ENCODE data around the gene CTNNBL1. TPM values are rescaled to one million over a fixed set of nuclear protein-coding genes. Genes with fewer than 3 reads are reported as not detected.
"Not testable (repeated sequence)": the region's sequence is repeated elsewhere in the genome, so short reads cannot be mapped to it uniquely, and the experiment has no call there.

CTNNBL1 gene
- polyA plus RNA-seq, 4 donors, result 36.2 to 66.5 (median 50.1) TPM

GRCh38 chr20:37683146-37683545 lies 10.7 kb upstream of the CTNNBL1 start:
- not testable (repeated sequence) for H3K9me3 ChIP-seq (ENCODE audit: control insufficient read depth in 2 of 2, insufficient read depth in 1 of 2, low read depth in 1 of 2, low read length in 1 of 2); FAIRE-seq; H3K27me3 ChIP-seq (ENCODE audit: control insufficient read depth in 3 of 3, insufficient read depth in 3 of 3, low read length in 3 of 3); H3K36me3 ChIP-seq (ENCODE audit: control insufficient read depth in 3 of 3, insufficient read depth in 2 of 3, low read depth in 1 of 3, low read length in 3 of 3); H3K4me3 ChIP-seq (ENCODE audit: low read depth in 1 of 3, low read length in 3 of 3); H3K4me1 ChIP-seq (ENCODE audit: control insufficient read depth in 3 of 3, insufficient read depth in 2 of 3, low read depth in 1 of 3, low read length in 2 of 3); H3K27ac ChIP-seq (ENCODE audit: low read depth in 1 of 3, low read length in 2 of 3); DNase-seq
- WGBS, 3 donors, result 58 to 64% (median 60%) methylated on average over 8 to 9 of the region's 9 CpGs

GRCh38 chr20:37686762-37687477 lies 6.9 kb upstream of the CTNNBL1 start:
- Histone ChIP-seq H3K4me1 (ENCODE audit: control insufficient read depth in 3 of 3, insufficient read depth in 2 of 3, low read depth in 1 of 3, low read length in 2 of 3) (no peaks in the 10 kb centered on the region), H3K27ac (ENCODE audit: low read depth in 1 of 3, low read length in 2 of 3) (no peak overlapping the region), H3K4me3 (ENCODE audit: low read depth in 1 of 3, low read length in 3 of 3) (no peak overlapping the region), H3K27me3 (ENCODE audit: control insufficient read depth in 3 of 3, insufficient read depth in 3 of 3, low read length in 3 of 3) (peaks cover 0 to 10% (median 0%) of the 10 kb centered on the region in 3 donors), H3K36me3 (ENCODE audit: control insufficient read depth in 3 of 3, insufficient read depth in 2 of 3, low read depth in 1 of 3, low read length in 3 of 3) (no peaks in the 10 kb centered on the region), H3K9me3 (ENCODE audit: control insufficient read depth in 2 of 2, insufficient read depth in 1 of 2, low read depth in 1 of 2, low read length in 1 of 2) (no peaks in the 10 kb centered on the region)
- FAIRE-seq, result no peak
- DNase-seq, result no peak
- 87 to 91% (median 87%) methylated on average over 2 of the region's 2 CpGs for WGBS, 3 donors

DNA sequence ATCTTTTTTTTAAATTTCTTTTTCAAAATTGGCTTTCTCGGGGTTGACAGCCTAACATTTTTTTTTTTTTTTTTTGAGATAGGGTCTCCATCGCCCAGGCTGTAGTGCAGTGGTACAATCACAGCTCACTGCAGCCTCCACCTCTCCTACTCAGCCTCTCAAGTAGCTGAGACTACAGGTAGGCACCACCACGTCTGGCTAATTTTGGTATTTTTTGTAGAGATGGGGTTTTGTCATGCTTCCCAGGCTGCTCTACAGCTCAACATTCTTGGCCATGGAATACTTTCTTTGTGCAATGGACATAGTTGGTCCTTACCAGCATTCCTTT lies 6.4 kb upstream of the CTNNBL1 start:
- no peak for FAIRE-seq
- Histone ChIP-seq H3K4me1 (ENCODE audit: control insufficient read depth in 3 of 3, insufficient read depth in 2 of 3, low read depth in 1 of 3, low read length in 2 of 3) (no peaks in the 10 kb centered on the region), H3K9me3 (ENCODE audit: control insufficient read depth in 2 of 2, insufficient read depth in 1 of 2, low read depth in 1 of 2, low read length in 1 of 2) (no peaks in the 10 kb centered on the region), H3K27me3 (ENCODE audit: control insufficient read depth in 3 of 3, insufficient read depth in 3 of 3, low read length in 3 of 3) (peaks cover 0 to 10% (median 0%) of the 10 kb centered on the region in 3 donors), H3K27ac (ENCODE audit: low read depth in 1 of 3, low read length in 2 of 3) (no peak overlapping the region), H3K4me3 (ENCODE audit: low read depth in 1 of 3, low read length in 3 of 3) (no peak overlapping the region), H3K36me3 (ENCODE audit: control insufficient read depth in 3 of 3, insufficient read depth in 2 of 3, low read depth in 1 of 3, low read length in 3 of 3) (no peaks in the 10 kb centered on the region)
- DNase-seq, result no peak
- WGBS, 3 donors, result 61 to 78% (median 65%) methylated on average over 3 of the region's 3 CpGs

DNA sequence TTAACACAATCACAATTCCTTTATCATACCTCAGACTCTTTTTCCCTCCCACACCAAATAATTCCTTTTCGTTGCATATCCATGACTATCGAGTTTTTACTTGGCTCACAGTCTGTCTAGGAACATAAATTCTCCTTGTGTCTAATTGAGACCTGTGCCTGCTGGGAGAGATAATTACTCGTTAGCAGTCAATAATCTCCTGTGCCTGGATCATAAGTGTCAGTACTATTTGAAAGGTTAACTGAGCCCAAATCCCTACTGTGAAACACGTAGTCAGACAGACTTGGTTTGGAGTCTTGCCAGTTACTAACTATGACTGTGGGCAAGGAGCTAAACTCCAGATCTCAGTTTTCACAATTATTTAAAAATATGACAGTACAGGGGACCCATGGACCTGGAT lies 5.7 kb upstream of the CTNNBL1 start:
- H3K36me3 ChIP-seq (ENCODE audit: control insufficient read depth in 3 of 3, insufficient read depth in 2 of 3, low read depth in 1 of 3, low read length in 3 of 3), result no peaks in the 10 kb centered on the region
- DNase-seq, result no peak

GRCh38 chr20:37690626-37691369 lies 3.0 kb upstream of the CTNNBL1 start:
- FAIRE-seq, result no peak
- DNase-seq, result no peak
- Histone ChIP-seq H3K4me1 (ENCODE audit: control insufficient read depth in 3 of 3, insufficient read depth in 2 of 3, low read depth in 1 of 3, low read length in 2 of 3) (peaks cover 2 to 8% (median 7%) of the 10 kb centered on the region in 3 donors), H3K27me3 (ENCODE audit: control insufficient read depth in 3 of 3, insufficient read depth in 3 of 3, low read length in 3 of 3) (peaks cover 0 to 10% (median 0%) of the 10 kb centered on the region in 3 donors), H3K36me3 (ENCODE audit: control insufficient read depth in 3 of 3, insufficient read depth in 2 of 3, low read depth in 1 of 3, low read length in 3 of 3) (no peaks in the 10 kb centered on the region), H3K27ac (ENCODE audit: low read depth in 1 of 3, low read length in 2 of 3) (no peak overlapping the region), H3K9me3 (ENCODE audit: control insufficient read depth in 2 of 2, insufficient read depth in 1 of 2, low read depth in 1 of 2, low read length in 1 of 2) (no peaks in the 10 kb centered on the region), H3K4me3 (ENCODE audit: low read depth in 1 of 3, low read length in 3 of 3) (no peak overlapping the region)
- WGBS, 3 donors, result 56 to 62% (median 58%) methylated on average over 5 of the region's 5 CpGs

More for the DNA sequence above, 5.7 kb upstream of the CTNNBL1 start:
- Histone ChIP-seq H3K4me1 (ENCODE audit: control insufficient read depth in 3 of 3, insufficient read depth in 2 of 3, low read depth in 1 of 3, low read length in 2 of 3) (no peaks in the 10 kb centered on the region), H3K9me3 (ENCODE audit: control insufficient read depth in 2 of 2, insufficient read depth in 1 of 2, low read depth in 1 of 2, low read length in 1 of 2) (no peaks in the 10 kb centered on the region), H3K27me3 (ENCODE audit: control insufficient read depth in 3 of 3, insufficient read depth in 3 of 3, low read length in 3 of 3) (peaks cover 0 to 10% (median 0%) of the 10 kb centered on the region in 3 donors), H3K27ac (ENCODE audit: low read depth in 1 of 3, low read length in 2 of 3) (no peak overlapping the region), H3K4me3 (ENCODE audit: low read depth in 1 of 3, low read length in 3 of 3) (no peak overlapping the region)
- WGBS, 3 donors, result 71 to 73% (median 71%) methylated on average over 4 of the region's 4 CpGs
- FAIRE-seq, result no peak

DNA sequence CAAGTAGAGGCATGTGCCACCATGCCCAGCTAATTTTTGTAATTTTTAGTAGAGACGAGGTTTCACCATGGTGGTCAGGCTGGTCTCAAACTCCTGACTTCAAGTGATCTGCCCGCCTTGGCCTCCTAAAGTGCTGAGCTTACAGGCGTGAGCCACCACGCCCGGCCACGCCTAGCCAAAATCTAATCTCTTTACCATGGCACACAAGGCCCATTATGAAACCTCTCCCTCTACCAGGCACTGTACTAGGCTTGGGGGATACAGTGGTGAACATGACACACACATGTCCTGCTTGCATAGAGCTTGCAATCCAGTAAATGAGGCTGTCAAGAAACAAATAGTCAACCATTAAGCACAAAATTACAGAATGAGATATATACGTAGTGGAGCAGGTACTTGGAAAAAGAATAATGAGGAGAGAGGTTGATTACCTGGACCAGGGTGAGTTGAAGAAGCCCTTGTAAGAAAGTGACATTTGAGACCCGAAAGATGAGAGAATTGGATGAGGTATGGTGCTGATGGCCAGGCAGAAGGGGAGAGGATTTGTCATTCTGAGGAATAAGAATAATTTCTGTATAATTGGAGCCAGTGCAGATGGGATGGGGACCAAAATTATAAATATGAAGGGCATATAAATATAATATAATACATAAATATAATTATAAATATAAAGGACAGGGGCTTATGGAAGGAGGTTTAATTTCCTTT lies 1.2 kb upstream of the CTNNBL1 start:
- no peaks in the 10 kb centered on the region for H3K9me3 ChIP-seq (ENCODE audit: control insufficient read depth in 2 of 2, insufficient read depth in 1 of 2, low read depth in 1 of 2, low read length in 1 of 2)
- no peak overlapping the region for H3K4me3 ChIP-seq (ENCODE audit: low read depth in 1 of 3, low read length in 3 of 3)
- H3K27me3 ChIP-seq (ENCODE audit: control insufficient read depth in 3 of 3, insufficient read depth in 3 of 3, low read length in 3 of 3), result peaks cover 0 to 5% (median 0%) of the 10 kb centered on the region in 3 donors
- no peak overlapping the region for H3K27ac ChIP-seq (ENCODE audit: low read depth in 1 of 3, low read length in 2 of 3)
- H3K4me1 ChIP-seq (ENCODE audit: control insufficient read depth in 3 of 3, insufficient read depth in 2 of 3, low read depth in 1 of 3, low read length in 2 of 3), result peaks cover 2 to 12% (median 12%) of the 10 kb centered on the region in 3 donors
- 69 to 87% (median 72%) methylated on average over 8 of the region's 8 CpGs for WGBS, 3 donors
- DNase-seq (no peak), FAIRE-seq (no peak)
- no peaks in the 10 kb centered on the region for H3K36me3 ChIP-seq (ENCODE audit: control insufficient read depth in 3 of 3, insufficient read depth in 2 of 3, low read depth in 1 of 3, low read length in 3 of 3)

DNA sequence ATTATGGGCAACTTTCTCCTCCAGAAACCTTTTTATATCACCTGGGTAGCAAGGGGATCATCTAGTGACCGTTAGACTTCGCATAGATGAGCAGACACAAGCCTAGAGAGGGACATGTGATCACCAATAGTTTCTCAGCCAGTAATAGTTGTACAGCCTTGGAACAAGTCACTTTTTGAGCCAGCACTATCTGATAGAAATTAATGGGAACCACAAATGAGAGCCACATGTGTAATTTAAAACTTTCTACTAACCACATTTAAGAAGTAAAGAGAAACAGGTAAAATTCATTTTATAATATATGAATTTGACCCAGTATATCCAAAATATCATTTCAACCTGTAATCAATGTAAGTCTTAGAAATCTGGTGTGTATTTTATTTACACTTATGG lies 592 bp upstream of the CTNNBL1 start:
- FAIRE-seq (no peak), DNase-seq (no peak)
- peaks cover 0 to 2% (median 0%) of the 10 kb centered on the region in 3 donors for H3K27me3 ChIP-seq (ENCODE audit: control insufficient read depth in 3 of 3, insufficient read depth in 3 of 3, low read length in 3 of 3)
- H3K9me3 ChIP-seq (ENCODE audit: control insufficient read depth in 2 of 2, insufficient read depth in 1 of 2, low read depth in 1 of 2, low read length in 1 of 2), result no peaks in the 10 kb centered on the region
- peak overlapping the region in 2 of 3 donors; percentile 67 to 97 for H3K4me3 ChIP-seq (ENCODE audit: low read depth in 1 of 3, low read length in 3 of 3)
- H3K4me1 ChIP-seq (ENCODE audit: control insufficient read depth in 3 of 3, insufficient read depth in 2 of 3, low read depth in 1 of 3, low read length in 2 of 3), result peaks cover 2 to 12% (median 12%) of the 10 kb centered on the region in 3 donors
- 75 to 92% (median 90%) methylated on average over 2 of the region's 2 CpGs for WGBS, 3 donors
- H3K27ac ChIP-seq (ENCODE audit: low read depth in 1 of 3, low read length in 2 of 3), result no peak overlapping the region
- peaks cover 0 to 2% (median 2%) of the 10 kb centered on the region in 3 donors for H3K36me3 ChIP-seq (ENCODE audit: control insufficient read depth in 3 of 3, insufficient read depth in 2 of 3, low read depth in 1 of 3, low read length in 3 of 3)

- DNase-seq (peak; percentile 50 to 62), FAIRE-seq (no peak)
- no peak overlapping the region for H3K27ac ChIP-seq (ENCODE audit: low read depth in 1 of 3, low read length in 2 of 3)
- H3K27me3 ChIP-seq (ENCODE audit: control insufficient read depth in 3 of 3, insufficient read depth in 3 of 3, low read length in 3 of 3), result no peaks in the 10 kb centered on the region
- H3K4me3 ChIP-seq (ENCODE audit: low read depth in 1 of 3, low read length in 3 of 3), result no peak overlapping the region
- no peaks in the 10 kb centered on the region for H3K9me3 ChIP-seq (ENCODE audit: control insufficient read depth in 2 of 2, insufficient read depth in 1 of 2, low read depth in 1 of 2, low read length in 1 of 2)
- 17 to 40% (median 25%) methylated on average over 3 of the region's 3 CpGs for WGBS, 3 donors
- H3K36me3 ChIP-seq (ENCODE audit: control insufficient read depth in 3 of 3, insufficient read depth in 2 of 3, low read depth in 1 of 3, low read length in 3 of 3), result peaks cover 0 to 3% (median 2%) of the 10 kb centered on the region in 3 donors
- H3K4me1 ChIP-seq (ENCODE audit: control insufficient read depth in 3 of 3, insufficient read depth in 2 of 3, low read depth in 1 of 3, low read length in 2 of 3), result peaks cover 2 to 12% (median 12%) of the 10 kb centered on the region in 3 donors
Observed at GRCh38 chr20:37695684-37696342, 2.0 kb downstream of the CTNNBL1 start.

All from small intestine (tissue), 7 donors.